GM12878 (cell line): ENCODE results near the gene SSH3. TPM values are rescaled to one million over a fixed set of nuclear protein-coding genes. Genes with fewer than 3 reads are reported as not detected.

Experiments used
- BCL3 ChIP-seq: IDR thresholded peaks from 2 replicates; pipeline ENCODE4 v1.6.1; 2011; ENCODE audit warnings: borderline replicate concordance, low read depth, mild to moderate bottlenecking, moderate library complexity, low read length; ENCODE audit not compliant: insufficient read depth, poor library complexity, severe bottlenecking
- EED ChIP-seq: sonication (generic); IDR thresholded peaks from 2 replicates; pipeline ENCODE4 v1.6.1; 2016; ENCODE audit warnings: antibody characterized with exemption, low read depth
- EZH2 ChIP-seq: IDR thresholded peaks from 2 replicates; pipeline ENCODE4 v1.6.1; 2012; ENCODE audit warnings: low read depth, mild to moderate bottlenecking, control low read depth, inconsistent platforms, low read length, borderline replicate concordance; ENCODE audit not compliant: control insufficient read depth
- IKZF2 ChIP-seq, 2 experiments: fragments of 450-650 bp; IDR thresholded peaks; 2 replicates each; pipeline ENCODE4 v1.6.1; 2017; ENCODE audit warnings: mild to moderate bottlenecking in 2 of 2, moderate library complexity in 2 of 2
- MAX ChIP-seq: IDR thresholded peaks from 2 replicates; pipeline ENCODE4 v1.6.1; 2012; ENCODE audit warnings: low read depth, low read length, improper control_type of control experiment
- MYC ChIP-seq: IDR thresholded peaks from 2 replicates; pipeline ENCODE4 v1.6.1; 2011; ENCODE audit warnings: mild to moderate bottlenecking, low read length, moderate library complexity, inconsistent platforms; ENCODE audit not compliant: insufficient read depth, insufficient replicate concordance, insufficient read length, severe bottlenecking
- NKRF ChIP-seq: fragments of 450-650 bp; conservative IDR thresholded peaks from 2 replicates; pipeline ENCODE4 v1.6.1; 2017; ENCODE audit warnings: mild to moderate bottlenecking, moderate library complexity
- NR2C1 ChIP-seq: fragments of 450-650 bp; IDR thresholded peaks from 2 replicates; pipeline ENCODE4 v1.6.1; 2017; ENCODE audit warnings: antibody characterized with exemption, mild to moderate bottlenecking, moderate library complexity
- PAX5 ChIP-seq: IDR thresholded peaks from 2 replicates; pipeline ENCODE4 v1.6.1; 2011; ENCODE audit warnings: low read depth, low read length, borderline replicate concordance
- PBX3 ChIP-seq: IDR thresholded peaks from 2 replicates; pipeline ENCODE4 v1.6.1; 2011; ENCODE audit warnings: mild to moderate bottlenecking, low read depth, low read length, moderate library complexity; ENCODE audit not compliant: insufficient replicate concordance
- POLR2AphosphoS5 ChIP-seq: IDR thresholded peaks from 2 replicates; pipeline ENCODE4 v1.6.1; 2011; ENCODE audit warnings: mild to moderate bottlenecking, low read length, inconsistent platforms
- SKIL ChIP-seq: fragments of 450-650 bp; IDR thresholded peaks from 2 replicates; pipeline ENCODE4 v1.6.1; 2017; ENCODE audit warnings: mild to moderate bottlenecking, low read depth, inconsistent platforms; ENCODE audit not compliant: poor library complexity, severe bottlenecking
- SMAD5 ChIP-seq: IDR thresholded peaks from 2 replicates; pipeline ENCODE4 v1.6.1; 2016; ENCODE audit warnings: antibody characterized with exemption, low read depth
- SP1 ChIP-seq: IDR thresholded peaks from one replicate; pipeline ENCODE4 v1.6.1; 2011; ENCODE audit warnings: low read depth, low read length
- STAT1 ChIP-seq: fragments of 450-650 bp; conservative IDR thresholded peaks from 2 replicates; pipeline ENCODE4 v1.6.1; 2014; ENCODE audit warnings: antibody characterized with exemption, mild to moderate bottlenecking
- YBX1 ChIP-seq: fragments of 450-650 bp; IDR thresholded peaks from 2 replicates; pipeline ENCODE4 v1.6.1; 2016; ENCODE audit warnings: antibody characterized with exemption
- ZNF687 ChIP-seq: fragments of 450-650 bp; IDR thresholded peaks from 2 replicates; pipeline ENCODE4 v1.6.1; 2017; ENCODE audit warnings: mild to moderate bottlenecking, moderate library complexity
- polyA plus RNA-seq, 11 experiments: library from polyadenylated mRNA; depleted of rRNA in 4 of 11; unstranded in 6 of 11; stranded (reverse) in 5 of 11; fragments of >200 nt; fragmentation: Nextera tagmentation in 4 of 11; fragmentation: Illumina TruSeq in 1 of 11; extraction: Ambion mirVana in 4 of 11; extraction: Trizol in 1 of 11; gene quantifications; 1 replicate in 1 of 11; 2 replicates in 10 of 11; pipeline versions ENCODE4 v1.2.1 to v1.2.3, GENCODE V29; 2011 to 2016; ENCODE audit warnings: inconsistent platforms in 2 of 11, missing spikeins in 2 of 11, low read depth in 1 of 11
- total RNA-seq, 4 experiments: library from RNA; depleted of rRNA in 3 of 4; stranded (reverse); fragments of >200 nt in 3 of 4; fragmentation: Illumina TruSeq in 1 of 4; extraction: Trizol in 1 of 4; gene quantifications; 2 replicates each; pipeline versions ENCODE4 v1.2.1 to v1.2.3, GENCODE V29; 2013 to 2021

Gene SSH3
- total and polyA plus RNA-seq, 10 of the 15 experiments (the other 5 are each of a cell fraction or from before 2014, with no cell fraction given): 0.05 to 0.83 (median 0.28) TPM; not detected in 3

- TF ChIP-seq SKIL: no peak
- TF ChIP-seq MYC: peak; percentile 32
- TF ChIP-seq IKZF2 (IDR thresholded peaks at IDR 0.05): no peak
- TF ChIP-seq STAT1: no peak
- TF ChIP-seq EED: peak; percentile 23; the same call in 1 of the 2 replicates
- TF ChIP-seq BCL3: no peak
- no peak for TF ChIP-seq PAX5
- no peak for TF ChIP-seq EZH2
- TF ChIP-seq PBX3: no peak
- no peak for TF ChIP-seq SP1
- TF ChIP-seq YBX1: no peak
- TF ChIP-seq ZNF687: peak; percentile 72
- TF ChIP-seq NKRF: no peak
- TF ChIP-seq POLR2AphosphoS5: no peak; the same call in 1 of the 2 replicates
- peak; percentile 67 for TF ChIP-seq NR2C1
- peak; percentile 57 for TF ChIP-seq MAX
- TF ChIP-seq SMAD5: no peak
These were observed 30.7 kb upstream of the SSH3 start (continued) for GRCh38 chr11:67272327-67273259.
